AG10803 (cell line): Measurements from ENCODE around the gene FIG4.

Experiments used
- DNase-seq: peaks from one replicate; pipeline ENCODE4 v3.0.0; 2010; ENCODE audit warnings: low read depth
- H3K4me3 ChIP-seq: 2 replicates; pipeline ENCODE4 v1.5.1; 2011; ENCODE audit warnings: mild to moderate bottlenecking, low read length, control low read depth
- TF ChIP-seq, protein P1 (sequence below): conservative IDR thresholded peaks from 2 replicates; pipeline ENCODE4 v1.5.1; 2011; ENCODE audit warnings: mild to moderate bottlenecking, low read length, control low read depth, inconsistent platforms

Gene FIG4

DNA sequence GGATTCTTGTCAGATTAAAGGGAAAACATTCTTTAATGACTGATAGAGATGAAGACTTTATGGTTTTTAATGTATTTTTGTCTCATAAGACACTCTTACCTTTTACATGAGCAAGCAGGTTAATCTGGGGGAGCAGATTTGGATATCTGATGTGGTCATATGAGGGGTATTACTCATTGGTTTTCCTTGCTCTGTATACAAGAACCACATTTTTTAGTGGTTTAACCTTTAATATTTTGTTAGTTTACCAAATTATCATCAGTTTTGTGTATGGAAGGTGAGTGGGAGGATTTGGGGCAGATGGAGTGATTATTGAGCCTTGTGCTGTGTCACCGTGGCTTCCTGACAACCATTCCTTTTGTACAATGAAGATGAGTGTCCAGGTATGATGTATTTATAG, 112.9 kb downstream of the FIG4 start:
- H3K4me3 ChIP-seq, result no peak overlapping the region
- no peak for DNase-seq
- TF ChIP-seq, protein P1, sequence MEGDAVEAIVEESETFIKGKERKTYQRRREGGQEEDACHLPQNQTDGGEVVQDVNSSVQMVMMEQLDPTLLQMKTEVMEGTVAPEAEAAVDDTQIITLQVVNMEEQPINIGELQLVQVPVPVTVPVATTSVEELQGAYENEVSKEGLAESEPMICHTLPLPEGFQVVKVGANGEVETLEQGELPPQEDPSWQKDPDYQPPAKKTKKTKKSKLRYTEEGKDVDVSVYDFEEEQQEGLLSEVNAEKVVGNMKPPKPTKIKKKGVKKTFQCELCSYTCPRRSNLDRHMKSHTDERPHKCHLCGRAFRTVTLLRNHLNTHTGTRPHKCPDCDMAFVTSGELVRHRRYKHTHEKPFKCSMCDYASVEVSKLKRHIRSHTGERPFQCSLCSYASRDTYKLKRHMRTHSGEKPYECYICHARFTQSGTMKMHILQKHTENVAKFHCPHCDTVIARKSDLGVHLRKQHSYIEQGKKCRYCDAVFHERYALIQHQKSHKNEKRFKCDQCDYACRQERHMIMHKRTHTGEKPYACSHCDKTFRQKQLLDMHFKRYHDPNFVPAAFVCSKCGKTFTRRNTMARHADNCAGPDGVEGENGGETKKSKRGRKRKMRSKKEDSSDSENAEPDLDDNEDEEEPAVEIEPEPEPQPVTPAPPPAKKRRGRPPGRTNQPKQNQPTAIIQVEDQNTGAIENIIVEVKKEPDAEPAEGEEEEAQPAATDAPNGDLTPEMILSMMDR, result no peak

- no peak for DNase-seq
- TF ChIP-seq, protein P1, result no peak
- H3K4me3 ChIP-seq, result no peak overlapping the region
These were observed 116.8 kb downstream of the FIG4 start for GRCh38 chr6:109807881-109808280.

- no peak overlapping the region for H3K4me3 ChIP-seq
- TF ChIP-seq, protein P1, result no peak
- DNase-seq, result no peak
These were observed 117.7 kb downstream of the FIG4 start for GRCh38 chr6:109808837-109809236.

GRCh38 chr6:109815054-109815453, 124.0 kb downstream of the FIG4 start:
- H3K4me3 ChIP-seq, result no peak overlapping the region
- no peak for DNase-seq
- TF ChIP-seq, protein P1, result no peak

GRCh38 chr6:109816452-109817374, 125.6 kb downstream of the FIG4 start:
- no peak for DNase-seq
- TF ChIP-seq, protein P1, result no peak
- H3K4me3 ChIP-seq, result no peak overlapping the region

GRCh38 chr6:109820706-109821350, 129.7 kb downstream of the FIG4 start:
- no peak for DNase-seq
- TF ChIP-seq, protein P1, result no peak
- no peak overlapping the region for H3K4me3 ChIP-seq

DNA sequence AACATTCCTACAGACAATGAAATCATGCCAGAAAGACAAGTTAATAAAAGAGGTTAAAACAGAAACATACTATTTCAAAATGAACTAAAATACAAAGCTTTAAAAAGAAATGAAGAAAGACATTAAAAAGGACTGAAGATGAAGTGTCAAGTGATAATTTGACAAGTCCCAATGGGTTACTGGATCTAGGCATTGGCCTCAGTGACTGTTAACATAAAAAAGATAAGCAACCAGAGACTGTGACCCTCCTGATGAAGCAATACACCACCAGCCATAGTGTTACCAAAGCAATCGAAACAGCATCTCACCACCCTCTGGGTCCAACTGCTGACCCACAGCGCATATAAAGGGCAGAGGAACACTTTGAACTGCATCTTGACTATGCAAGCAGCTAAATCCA, 130.3 kb downstream of the FIG4 start:
- no peak overlapping the region for H3K4me3 ChIP-seq
- TF ChIP-seq, protein P1, result no peak
- no peak for DNase-seq
